Endothelial cell (in vitro differentiated cells): ENCODE results near the gene MAFB. TPM values are rescaled to one million over a fixed set of nuclear protein-coding genes. Genes with fewer than 3 reads are reported as not detected.

Experiments
- DNase-seq: peaks from one replicate; pipeline ENCODE4 v3.0.0; 2021; ENCODE audit warnings: low spot score
- H3K27ac Mint-ChIP-seq: one replicate; pipeline ENCODE4 v1.8.0; 2021; ENCODE audit warnings: mixed read lengths, inconsistent platforms; ENCODE audit not compliant: unreplicated experiment
- H3K27me3 Mint-ChIP-seq: one replicate; pipeline ENCODE4 v1.8.0; 2021; ENCODE audit warnings: mild to moderate bottlenecking, moderate library complexity, mixed read lengths, inconsistent platforms; ENCODE audit not compliant: unreplicated experiment
- H3K36me3 Mint-ChIP-seq: one replicate; pipeline ENCODE4 v1.8.0; 2021; ENCODE audit warnings: mild to moderate bottlenecking, low read depth, mixed read lengths, inconsistent platforms; ENCODE audit not compliant: unreplicated experiment
- H3K4me1 Mint-ChIP-seq: one replicate; pipeline ENCODE4 v1.8.0; 2021; ENCODE audit warnings: mild to moderate bottlenecking, mixed read lengths, inconsistent platforms; ENCODE audit not compliant: unreplicated experiment
- H3K4me3 Mint-ChIP-seq: one replicate; pipeline ENCODE4 v1.8.0; 2021; ENCODE audit warnings: mild to moderate bottlenecking, mixed read lengths, inconsistent platforms; ENCODE audit not compliant: unreplicated experiment
- H3K9me3 Mint-ChIP-seq: one replicate; pipeline ENCODE4 v1.8.0; 2021; ENCODE audit warnings: mixed read lengths, inconsistent platforms; ENCODE audit not compliant: unreplicated experiment
- CTCF ChIP-seq: fragments of 200-600 bp; sonication (generic); IDR thresholded peaks from one replicate; pipeline ENCODE4 v1.5.0; 2021; ENCODE audit warnings: antibody characterized with exemption; ENCODE audit not compliant: unreplicated experiment
- total RNA-seq: library from RNA; stranded (reverse); fragmentation: NEBNext Ultra II Directional; extraction: Animal tissue kit (Norgen Biotek cat#: 25700); gene quantifications from one replicate; pipeline ENCODE4 v1.2.1, GENCODE V29; 2021; ENCODE audit not compliant: unreplicated experiment

Gene MAFB
- total RNA-seq, 1 donor from 2014 or later: 2.1 TPM

GRCh38 chr20:40726776-40727175, 37.7 kb upstream of the MAFB start:
- Mint-ChIP-seq H3K27ac (no peak overlapping the region), H3K27me3 (peaks cover 2% of the 10 kb centered on the region), H3K4me1 (peaks cover 2% of the 10 kb centered on the region), H3K4me3 (no peak overlapping the region), H3K36me3 (no peaks in the 10 kb centered on the region), H3K9me3 (no peaks in the 10 kb centered on the region)
- TF ChIP-seq CTCF: no peak
- no peak for DNase-seq

GRCh38 chr20:40724566-40724965, 35.5 kb upstream of the MAFB start:
- TF ChIP-seq CTCF: no peak
- Mint-ChIP-seq H3K36me3 (no peaks in the 10 kb centered on the region), H3K9me3 (no peaks in the 10 kb centered on the region), H3K4me1 (no peaks in the 10 kb centered on the region), H3K27ac (no peak overlapping the region), H3K27me3 (peaks cover 2% of the 10 kb centered on the region), H3K4me3 (no peak overlapping the region)
- DNase-seq: no peak

GRCh38 chr20:40720826-40721225, 31.8 kb upstream of the MAFB start:
- Mint-ChIP-seq H3K4me3 (no peak overlapping the region), H3K36me3 (no peaks in the 10 kb centered on the region), H3K27me3 (peaks cover 4% of the 10 kb centered on the region)

GRCh38 chr20:40720099-40720498, 31.1 kb upstream of the MAFB start:
- H3K9me3 Mint-ChIP-seq: no peaks in the 10 kb centered on the region
- no peak overlapping the region for H3K27ac Mint-ChIP-seq
- no peak for TF ChIP-seq CTCF
- H3K27me3 Mint-ChIP-seq: peaks cover 4% of the 10 kb centered on the region
- DNase-seq: no peak
- H3K4me1 Mint-ChIP-seq: no peaks in the 10 kb centered on the region
- no peaks in the 10 kb centered on the region for H3K36me3 Mint-ChIP-seq
- H3K4me3 Mint-ChIP-seq: no peak overlapping the region

More at GRCh38 chr20:40720826-40721225, 31.8 kb upstream of the MAFB start:
- no peaks in the 10 kb centered on the region for H3K4me1 Mint-ChIP-seq
- H3K9me3 Mint-ChIP-seq: no peaks in the 10 kb centered on the region
- TF ChIP-seq CTCF: no peak
- H3K27ac Mint-ChIP-seq: no peak overlapping the region
- no peak for DNase-seq

GRCh38 chr20:40718982-40719729, 30.1 kb upstream of the MAFB start:
- Mint-ChIP-seq H3K4me1 (no peaks in the 10 kb centered on the region), H3K36me3 (no peaks in the 10 kb centered on the region), H3K27ac (no peak overlapping the region), H3K27me3 (peaks cover 4% of the 10 kb centered on the region), H3K4me3 (no peak overlapping the region), H3K9me3 (no peaks in the 10 kb centered on the region)
- TF ChIP-seq CTCF: no peak
- no peak for DNase-seq
